Measurements from ENCODE around the gene GRIN3A. TPM values are rescaled to one million over a fixed set of nuclear protein-coding genes. Genes with fewer than 3 reads are reported as not detected.

GRIN3A gene
- total RNA-seq, 4 donors from 2014 or later = 0.27 to 0.48 (median 0.37) TPM; not detected in 1

DNA sequence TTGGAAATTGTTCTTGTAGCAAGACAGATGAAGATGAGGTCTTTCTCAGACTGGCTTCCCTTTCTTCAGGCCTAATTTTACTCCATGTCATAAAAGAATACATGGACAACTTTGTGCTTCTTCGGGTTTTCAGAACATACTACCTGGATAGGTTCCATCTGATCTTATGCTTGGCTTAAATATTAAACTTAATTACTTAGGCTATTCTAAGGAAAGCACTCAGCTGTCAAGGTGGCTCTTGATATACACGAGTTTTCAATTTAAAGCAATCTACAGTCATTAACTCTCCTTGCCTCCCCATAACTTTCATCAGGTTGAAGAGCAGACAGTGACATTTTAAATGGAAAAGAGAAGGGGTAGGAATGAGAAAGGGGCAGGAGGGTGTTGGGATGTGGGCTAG is 134.2 kb downstream of the GRIN3A start:
- in situ Hi-C loops (cut with MboI; ENCODE audit: low pct_ligation_motif_present in 1 of 4, low pct_unique_long_range_greater_than_20kb in 1 of 4, low sequenced_read_pairs in 3 of 4) = loop anchor here in 2 of 4 donors (25.0 kb wide), 1 partner anchor 108 kb away; no protein-coding TSS in a partner anchor
- Histone ChIP-seq H3K27me3 (no peaks in the 10 kb centered on the region), H3K36me3 (no peaks in the 10 kb centered on the region), H3K4me1 (peaks cover 0 to 23% (median 4%) of the 10 kb centered on the region in 4 donors), H3K9me3 (no peaks in the 10 kb centered on the region), H3K4me3 (no peak overlapping the region), H3K27ac (peak overlapping the region in 1 of 4 donors; percentile 13)
- intact Hi-C loops (cut with DNase I; ENCODE audit: low total_unique reads) = loop anchor here (5.0 kb wide), 1 partner anchor 413 kb away; no protein-coding TSS in a partner anchor
- WGBS, 2 donors (ENCODE audit: low coverage in 1 of 2) = 43 to 45% methylated on average over 1 to 2 of the region's 2 CpGs
- TF ChIP-seq, protein P1, sequence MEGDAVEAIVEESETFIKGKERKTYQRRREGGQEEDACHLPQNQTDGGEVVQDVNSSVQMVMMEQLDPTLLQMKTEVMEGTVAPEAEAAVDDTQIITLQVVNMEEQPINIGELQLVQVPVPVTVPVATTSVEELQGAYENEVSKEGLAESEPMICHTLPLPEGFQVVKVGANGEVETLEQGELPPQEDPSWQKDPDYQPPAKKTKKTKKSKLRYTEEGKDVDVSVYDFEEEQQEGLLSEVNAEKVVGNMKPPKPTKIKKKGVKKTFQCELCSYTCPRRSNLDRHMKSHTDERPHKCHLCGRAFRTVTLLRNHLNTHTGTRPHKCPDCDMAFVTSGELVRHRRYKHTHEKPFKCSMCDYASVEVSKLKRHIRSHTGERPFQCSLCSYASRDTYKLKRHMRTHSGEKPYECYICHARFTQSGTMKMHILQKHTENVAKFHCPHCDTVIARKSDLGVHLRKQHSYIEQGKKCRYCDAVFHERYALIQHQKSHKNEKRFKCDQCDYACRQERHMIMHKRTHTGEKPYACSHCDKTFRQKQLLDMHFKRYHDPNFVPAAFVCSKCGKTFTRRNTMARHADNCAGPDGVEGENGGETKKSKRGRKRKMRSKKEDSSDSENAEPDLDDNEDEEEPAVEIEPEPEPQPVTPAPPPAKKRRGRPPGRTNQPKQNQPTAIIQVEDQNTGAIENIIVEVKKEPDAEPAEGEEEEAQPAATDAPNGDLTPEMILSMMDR (IDR thresholded peaks at IDR 0.05) = no peak
- TF ChIP-seq EP300 (IDR thresholded peaks at IDR 0.05; ENCODE audit: low read depth) (no peak), POLR2AphosphoS5 (IDR thresholded peaks at IDR 0.05) (no peak), POLR2A (IDR thresholded peaks at IDR 0.05) (no peak)
- no peak for DNase-seq

DNA sequence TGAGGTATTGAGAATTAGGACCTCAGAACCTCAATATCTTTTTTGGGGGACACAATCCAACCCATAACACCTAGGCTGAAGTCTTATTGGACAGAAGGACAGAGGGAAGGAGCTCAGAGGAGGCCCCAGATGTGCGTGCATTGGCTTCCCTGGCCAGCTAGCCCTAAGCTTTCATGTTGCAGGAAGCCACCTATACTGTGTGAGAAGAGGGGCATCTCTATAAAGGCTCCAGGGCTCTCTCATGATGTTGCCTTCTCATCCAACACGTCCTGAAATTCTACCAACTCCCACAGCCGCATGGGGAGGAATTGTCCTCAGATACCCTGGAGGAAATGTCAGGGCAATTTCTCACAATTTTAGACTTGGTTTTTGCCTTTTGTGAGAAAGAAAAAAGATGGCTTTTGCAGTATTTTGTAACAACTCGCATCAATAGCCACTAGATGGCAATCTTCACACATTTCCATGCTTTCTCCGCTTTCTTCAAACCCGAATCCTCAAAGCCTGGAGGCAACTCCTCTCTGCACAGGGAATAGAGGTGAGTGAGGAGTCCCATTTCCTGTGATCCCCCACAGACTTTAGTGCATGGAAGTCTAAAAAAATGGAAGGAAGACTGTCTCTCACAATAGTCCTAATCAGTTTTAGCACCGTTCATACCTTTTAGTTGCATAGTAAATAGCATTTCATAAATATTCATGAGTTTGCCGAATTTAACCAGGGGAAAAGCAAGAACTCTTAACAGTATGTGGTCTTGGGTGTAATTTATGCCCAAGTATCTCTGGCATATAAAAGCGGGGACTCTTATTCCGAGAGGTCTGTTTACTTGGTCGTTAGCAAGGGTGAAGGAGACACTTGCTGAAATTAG is 136.3 kb downstream of the GRIN3A start:
- 21 to 26% methylated on average over 8 to 11 of the region's 11 CpGs for WGBS, 2 donors (ENCODE audit: low coverage in 1 of 2)
- TF ChIP-seq, protein P1 (IDR thresholded peaks at IDR 0.05) = peak; percentile 53 to 67 (median 65)
- no peak for TF ChIP-seq POLR2AphosphoS5 (IDR thresholded peaks at IDR 0.05)
- TF ChIP-seq EP300 (IDR thresholded peaks at IDR 0.05; ENCODE audit: low read depth) = no peak
- no peak for TF ChIP-seq POLR2A (IDR thresholded peaks at IDR 0.05)

DNA sequence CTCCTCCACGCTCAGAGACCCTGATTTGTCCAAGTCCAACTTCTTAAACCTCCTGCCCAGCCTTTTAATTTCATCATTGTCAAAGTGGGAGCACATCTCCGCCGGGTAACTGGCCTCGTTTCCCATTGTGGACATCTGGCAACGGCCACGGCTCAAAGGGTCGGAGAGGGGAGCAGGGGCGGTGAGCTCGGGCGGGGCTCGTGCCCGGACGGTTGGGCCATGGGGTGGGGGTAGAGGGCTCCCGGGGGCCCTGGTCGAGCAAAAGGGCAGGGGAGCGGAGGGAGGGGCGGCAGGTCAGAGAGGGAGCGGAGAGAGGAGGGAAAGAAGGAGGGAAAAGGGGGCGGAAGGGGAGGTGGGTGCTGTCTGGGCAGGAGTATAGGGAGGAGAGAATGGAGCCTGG is 143.7 kb downstream of the GRIN3A start, which contains the start of gene PPP3R2:
PPP3R2 (minus strand) TSS at position 174 of the 400 bp plus-strand sequence; CDS start at position 126, 48 bp downstream.
- H3K4me1 ChIP-seq = no peaks in the 10 kb centered on the region
- H3K36me3 ChIP-seq = no peaks in the 10 kb centered on the region
- TF ChIP-seq POLR2AphosphoS5 (IDR thresholded peaks at IDR 0.05) (no peak), EP300 (IDR thresholded peaks at IDR 0.05; ENCODE audit: low read depth) (no peak), POLR2A (IDR thresholded peaks at IDR 0.05) (no peak)
- TF ChIP-seq, protein P1 (IDR thresholded peaks at IDR 0.05) = no peak
- H3K27me3 ChIP-seq = no peaks in the 10 kb centered on the region
- intact Hi-C loops (cut with DNase I; ENCODE audit: low total_unique reads) = no loop called here
- no peaks in the 10 kb centered on the region for H3K9me3 ChIP-seq
- H3K27ac ChIP-seq = no peak within 1 kb of the TSS
- in situ Hi-C loops (cut with MboI; ENCODE audit: low pct_ligation_motif_present in 1 of 4, low pct_unique_long_range_greater_than_20kb in 1 of 4, low sequenced_read_pairs in 3 of 4) = no loop called here
- 92% methylated on average over 19 of the region's 19 CpGs; no CpG with 5 or more reads in 1 of the 2 donors for WGBS, 2 donors (ENCODE audit: low coverage in 1 of 2)
- no peak for DNase-seq
- H3K4me3 ChIP-seq = no peak within 1 kb of the TSS

More for the DNA sequence above, 136.3 kb downstream of the GRIN3A start:
- Histone ChIP-seq H3K36me3 (no peaks in the 10 kb centered on the region), H3K4me3 (peak overlapping the region in 1 of 4 donors; percentile 15), H3K27ac (no peak overlapping the region), H3K9me3 (no peaks in the 10 kb centered on the region), H3K27me3 (no peaks in the 10 kb centered on the region), H3K4me1 (peaks cover 0 to 23% (median 4%) of the 10 kb centered on the region in 4 donors)
- in situ Hi-C loops (cut with MboI; ENCODE audit: low pct_ligation_motif_present in 1 of 4, low pct_unique_long_range_greater_than_20kb in 1 of 4, low sequenced_read_pairs in 3 of 4) = loop anchor here in 2 of 4 donors (25.0 kb wide), 1 partner anchor 110 kb away; no protein-coding TSS in a partner anchor
- no peak for DNase-seq
- intact Hi-C loops (cut with DNase I; ENCODE audit: low total_unique reads) = loop anchor here (5.0 kb wide), 1 partner anchor 415 kb away; no protein-coding TSS in a partner anchor

DNA sequence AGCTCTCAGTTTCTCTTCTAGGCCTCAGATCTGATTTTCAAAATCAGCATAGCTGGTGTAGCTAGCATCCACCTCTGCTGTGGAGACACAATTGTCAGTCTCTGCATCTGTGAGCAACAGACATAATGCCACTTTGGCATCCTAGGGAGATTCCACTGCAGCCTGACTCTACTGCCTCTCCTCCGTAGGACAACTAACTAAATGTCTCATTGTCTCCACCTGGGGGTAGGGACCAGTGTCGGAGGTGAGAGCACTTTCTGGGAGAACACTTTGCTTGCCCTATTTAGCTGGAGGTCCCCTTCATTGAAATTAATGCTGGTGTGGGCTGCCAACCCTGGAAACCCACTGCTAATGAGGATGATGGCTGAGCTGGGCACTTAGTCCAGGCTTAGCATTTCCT is 145.1 kb downstream of the GRIN3A start:
- no peak overlapping the region for H3K27ac ChIP-seq
- no peaks in the 10 kb centered on the region for H3K4me1 ChIP-seq
- no peak overlapping the region for H3K4me3 ChIP-seq
- in situ Hi-C loops (cut with MboI; ENCODE audit: low pct_ligation_motif_present in 1 of 4, low pct_unique_long_range_greater_than_20kb in 1 of 4, low sequenced_read_pairs in 3 of 4) = no loop called here
- intact Hi-C loops (cut with DNase I; ENCODE audit: low total_unique reads) = no loop called here
- H3K27me3 ChIP-seq = no peaks in the 10 kb centered on the region
- no peak for DNase-seq
- H3K36me3 ChIP-seq = no peaks in the 10 kb centered on the region
- TF ChIP-seq EP300 (IDR thresholded peaks at IDR 0.05; ENCODE audit: low read depth) (no peak), POLR2A (IDR thresholded peaks at IDR 0.05) (no peak), POLR2AphosphoS5 (IDR thresholded peaks at IDR 0.05) (no peak)
- TF ChIP-seq, protein P1 (IDR thresholded peaks at IDR 0.05) = no peak
- H3K9me3 ChIP-seq = no peaks in the 10 kb centered on the region
- 100% methylated on average over 1 of the region's 2 CpGs; no CpG with 5 or more reads in 1 of the 2 donors for WGBS, 2 donors (ENCODE audit: low coverage in 1 of 2)

All from transverse colon (tissue), 4 donors.